Activated CD8-positive, alpha-beta T cell treated with anti-CD3 and anti-CD28 coated beads for 36 hours (primary cell): ENCODE measurements around the gene ZNF546. TPM values are rescaled to one million over a fixed set of nuclear protein-coding genes. Genes with fewer than 3 reads are reported as not detected.

Experiments
- ATAC-seq: fragments of 200-7000 bp; cut with Tn5 transposase; one replicate; pipeline ENCODE4 v1.10.0; 2021; ENCODE audit warnings: mild to moderate bottlenecking, moderate library complexity
- CTCF ChIA-PET: fragments of 350-600 bp; sonication (Branson Sonifier 250); formaldehyde crosslinking; loops from one replicate; lab custom pipeline; 2021; ENCODE audit warnings: antibody characterized with exemption; lab: Charles Lee
- POLR2A ChIA-PET: fragments of 350-600 bp; sonication (Branson Sonifier 250); formaldehyde crosslinking; loops from one replicate; lab custom pipeline; 2021; ENCODE audit warnings: antibody characterized with exemption; lab: Charles Lee
- DNase-seq: peaks from one replicate; pipeline ENCODE4 v3.0.0-alpha.2; 2020
- H3K27ac Mint-ChIP-seq: one replicate; pipeline ENCODE4 v1.8.0; 2021; ENCODE audit warnings: mild to moderate bottlenecking, mixed read lengths
- H3K27me3 Mint-ChIP-seq: one replicate; pipeline ENCODE4 v1.8.0; 2021; ENCODE audit warnings: mixed read lengths
- H3K36me3 Mint-ChIP-seq: one replicate; pipeline ENCODE4 v1.8.0; 2021; ENCODE audit warnings: low read depth, mixed read lengths
- H3K4me1 Mint-ChIP-seq: one replicate; pipeline ENCODE4 v1.8.0; 2021; ENCODE audit warnings: low read depth, mixed read lengths
- H3K4me3 Mint-ChIP-seq: one replicate; pipeline ENCODE4 v1.8.0; 2021; ENCODE audit warnings: mild to moderate bottlenecking, moderate library complexity, mixed read lengths
- H3K9me3 Mint-ChIP-seq: one replicate; pipeline ENCODE4 v1.8.0; 2021; ENCODE audit warnings: mixed read lengths
- CTCF ChIP-seq: fragments of 200-600 bp; IDR thresholded peaks from one replicate; pipeline ENCODE4 v1.8.0; 2022; ENCODE audit warnings: antibody characterized with exemption, mild to moderate bottlenecking
- intact Hi-C: fragments of 100-400 bp; cut with micrococcal nuclease; formaldehyde crosslinking; loops from one replicate; pipeline ENCODE4 v1.10.0; 2022
- total RNA-seq, 2 experiments: library from RNA; stranded (reverse); gene quantifications; one replicate each; pipeline ENCODE4 v1.2.3, GENCODE V29; 2021

Gene ZNF546
- total RNA-seq, 2 experiments from 2014 or later, result 5.2 to 5.6 TPM

DNA sequence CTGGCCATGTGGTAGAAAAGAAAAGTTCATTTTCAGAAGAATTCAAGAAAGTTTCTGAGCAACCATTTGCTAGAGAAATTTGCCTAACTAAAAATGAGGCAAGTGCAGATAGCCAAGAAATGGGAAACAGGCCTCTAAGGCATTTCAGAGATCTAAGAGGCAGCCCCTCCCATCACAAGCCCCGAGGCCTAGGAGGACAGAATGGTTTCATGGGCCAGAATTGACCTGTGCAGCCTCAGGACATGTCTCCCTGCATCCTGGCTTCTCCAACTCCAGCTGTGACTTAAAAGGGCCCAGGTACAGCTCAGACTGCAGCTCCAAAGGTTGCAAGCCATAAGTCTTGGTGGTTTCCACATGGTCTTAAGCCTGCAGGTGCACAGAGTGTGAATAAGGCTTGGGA lies 3.3 kb upstream of the ZNF546 start:
- CTCF ChIA-PET, result no interaction called here

DNA sequence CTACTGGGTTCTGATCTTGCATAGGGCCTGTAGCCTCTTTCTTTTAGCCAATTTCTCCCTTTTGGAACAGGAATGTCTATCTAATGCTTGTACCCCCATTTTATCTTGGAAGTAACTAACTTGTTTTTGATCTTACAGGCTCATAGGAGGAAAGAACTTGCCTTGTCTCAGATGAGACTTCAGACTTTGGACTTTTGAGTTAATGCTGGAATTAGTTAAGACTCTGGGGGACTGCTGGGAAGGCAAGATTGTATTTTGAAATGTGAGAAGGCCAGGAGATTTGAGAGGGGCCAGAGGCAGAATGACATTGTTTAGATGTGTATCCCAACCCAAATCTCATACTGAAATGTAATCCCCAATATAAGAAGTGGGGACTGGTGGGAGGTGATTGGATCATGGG lies 2.5 kb upstream of the ZNF546 start:
- no peak for TF ChIP-seq CTCF
- peak overlapping the region; percentile 36 for H3K4me3 Mint-ChIP-seq
- H3K27me3 Mint-ChIP-seq, result no peaks in the 10 kb centered on the region
- CTCF ChIA-PET, result no interaction called here
- POLR2A ChIA-PET, result no interaction called here
- peaks cover 19% of the 10 kb centered on the region for H3K9me3 Mint-ChIP-seq
- DNase-seq, result no peak
- ATAC-seq, result no peak
- intact Hi-C loops, result no loop called here
- H3K36me3 Mint-ChIP-seq, result peaks cover 42% of the 10 kb centered on the region
- peak overlapping the region; percentile 2 for H3K27ac Mint-ChIP-seq
- H3K4me1 Mint-ChIP-seq, result peaks cover 63% of the 10 kb centered on the region

More for the DNA sequence above, 3.3 kb upstream of the ZNF546 start:
- POLR2A ChIA-PET, result no interaction called here
- no peak for TF ChIP-seq CTCF
- Mint-ChIP-seq H3K9me3 (peaks cover 19% of the 10 kb centered on the region), H3K27me3 (no peaks in the 10 kb centered on the region), H3K36me3 (peaks cover 42% of the 10 kb centered on the region), H3K4me1 (peaks cover 66% of the 10 kb centered on the region), H3K4me3 (no peak overlapping the region), H3K27ac (no peak overlapping the region)
- intact Hi-C loops, result no loop called here
- ATAC-seq, result no peak
- DNase-seq, result no peak

DNA sequence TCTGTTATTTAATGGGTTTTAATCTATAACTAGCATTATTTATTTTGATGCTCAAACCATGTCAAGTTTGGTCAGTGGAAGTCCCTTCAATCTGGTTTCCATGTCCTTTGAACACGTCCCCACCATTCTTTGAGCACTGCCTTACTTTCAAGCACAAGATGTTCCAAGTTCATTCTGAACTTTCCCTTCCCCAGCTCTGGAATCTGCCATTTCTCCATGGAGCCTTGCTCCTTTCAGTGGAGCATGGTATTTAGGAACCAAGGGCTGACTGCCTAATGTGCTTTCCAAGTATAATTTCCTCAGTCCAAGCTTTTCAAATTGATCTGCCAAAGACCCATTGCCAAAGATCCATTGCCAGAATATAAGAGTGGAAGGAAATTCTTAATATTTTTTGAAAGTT lies 1.1 kb upstream of the ZNF546 start:
- ChIA-PET CTCF (interaction anchor here (1.5 kb wide), 1 partner anchor 25 kb away, joined by 6 read pairs; the partner anchor contains the start of gene PSMC4), POLR2A (interaction anchor here (1.0 to 2.8 kb wide), 8 partner anchors 10 to 56 kb away, joined by 3 to 30 read pairs (median 4); partner anchors contain the start of gene PSMC4)
- ATAC-seq (no peak), DNase-seq (no peak)
- Mint-ChIP-seq H3K27ac (peak overlapping the region; percentile 74), H3K36me3 (peaks cover 42% of the 10 kb centered on the region), H3K4me3 (peak overlapping the region; percentile 89), H3K9me3 (peaks cover 19% of the 10 kb centered on the region), H3K4me1 (peaks cover 55% of the 10 kb centered on the region), H3K27me3 (no peaks in the 10 kb centered on the region)
- no peak for TF ChIP-seq CTCF
- intact Hi-C loops, result no loop called here

DNA sequence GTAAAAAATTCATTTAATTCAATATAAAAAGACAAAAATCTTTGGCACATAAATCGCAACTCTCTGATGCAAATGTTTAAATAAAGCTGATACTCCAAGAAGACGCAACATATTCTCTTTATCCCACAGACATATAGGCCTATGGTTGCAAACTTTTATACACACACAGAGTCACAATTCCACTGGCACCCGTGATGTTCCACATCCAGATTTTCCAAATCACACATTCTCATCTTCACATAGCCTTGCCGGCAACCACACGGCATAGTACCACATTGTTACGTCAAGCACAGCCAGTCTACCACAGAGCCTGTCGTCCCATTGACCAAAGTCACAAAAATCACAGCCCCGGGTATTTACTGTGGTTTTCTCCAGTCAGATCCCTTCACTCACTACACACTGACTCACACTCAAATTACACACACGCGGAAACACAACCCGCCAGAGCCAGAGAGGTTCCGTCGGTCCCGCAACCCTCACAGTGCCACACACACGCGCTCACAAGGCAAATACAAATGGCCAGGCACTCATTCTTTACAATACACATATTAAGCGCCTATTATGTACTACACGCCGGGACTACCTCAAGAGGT lies 546 bp upstream of the ZNF546 start:
- intact Hi-C loops, result no loop called here
- no peak for TF ChIP-seq CTCF
- DNase-seq, result peak; percentile 65
- Mint-ChIP-seq H3K27ac (peak overlapping the region; percentile 97), H3K4me1 (peaks cover 50% of the 10 kb centered on the region), H3K36me3 (peaks cover 42% of the 10 kb centered on the region), H3K9me3 (peaks cover 19% of the 10 kb centered on the region), H3K27me3 (no peaks in the 10 kb centered on the region), H3K4me3 (peak overlapping the region; percentile 89)
- ChIA-PET POLR2A (interaction anchor here (0.6 to 2.8 kb wide), 14 partner anchors 11 to 62 kb away, joined by 3 to 30 read pairs (median 4); partner anchors contain the start of genes PSMC4 and ZNF780B), CTCF (interaction anchor here (1.5 kb wide), 1 partner anchor 26 kb away, joined by 6 read pairs; the partner anchor contains the start of gene PSMC4)
- ATAC-seq, result peak; percentile 46

DNA sequence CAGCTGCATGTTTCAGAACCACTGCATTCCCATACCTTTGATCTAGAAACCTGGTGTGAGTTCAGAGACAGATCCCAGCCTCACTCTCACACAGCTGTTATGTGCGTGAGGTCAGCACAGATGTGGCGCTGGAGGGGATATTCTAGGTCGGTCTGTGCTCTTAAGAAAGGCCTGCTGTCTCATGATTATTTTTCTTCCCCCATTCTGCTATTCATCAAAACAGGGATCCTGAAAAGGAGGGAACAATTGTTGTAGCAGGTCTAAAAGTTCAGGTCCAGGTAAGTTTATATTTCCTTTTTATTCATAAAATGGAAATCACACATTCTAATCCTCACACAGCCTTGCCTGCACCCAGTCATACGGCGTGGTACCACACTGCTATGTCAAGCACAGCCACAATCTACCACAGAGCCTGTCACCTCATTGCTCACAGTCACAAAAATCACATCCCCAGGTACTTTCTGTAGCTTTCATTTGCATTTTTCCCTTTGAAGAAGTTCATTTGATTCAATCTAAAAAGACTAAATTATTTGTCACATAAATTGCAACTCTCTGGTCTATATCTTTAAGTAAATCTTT lies 867 bp downstream of the ZNF546 start:
- ATAC-seq, result peak; percentile 47
- Mint-ChIP-seq H3K27me3 (no peaks in the 10 kb centered on the region), H3K9me3 (peaks cover 18% of the 10 kb centered on the region), H3K4me3 (peak overlapping the region; percentile 89), H3K4me1 (peaks cover 37% of the 10 kb centered on the region), H3K36me3 (peaks cover 35% of the 10 kb centered on the region), H3K27ac (peak overlapping the region; percentile 97)
- peak; percentile 69 for DNase-seq
- intact Hi-C loops, result no loop called here
- ChIA-PET POLR2A (interaction anchor here (0.8 to 2.8 kb wide), 9 partner anchors 12 to 83 kb away, joined by 3 to 30 read pairs (median 5); partner anchors contain the start of genes PSMC4 and ZNF780B), CTCF (interaction anchor here (0.8 to 1.2 kb wide), 3 partner anchors 19 to 58 kb away, joined by 3 to 5 read pairs (median 3); partner anchors contain the start of genes PSMC4 and ZNF780B)
- TF ChIP-seq CTCF, result no peak
